HCT116 (cell line): Measurements from ENCODE around the gene FOXP1. TPM values are rescaled to one million over a fixed set of nuclear protein-coding genes. Genes with fewer than 3 reads are reported as not detected.

ENCODE experiments used
- ATAC-seq: fragments of 200-7000 bp; cut with Tn5 transposase; 2 replicates; pipeline ENCODE4 v1.9.1; 2020; ENCODE audit warnings: mild to moderate bottlenecking, moderate library complexity
- BruUV-seq: library from RNA; stranded (reverse); fragments of 400-500 nt; replicated peaks from 2 replicates; lab custom pipeline; 2021; lab: Mats Ljungman, UMichigan
- CTCF ChIA-PET: fragments of 300-600 bp; sonication (Branson Sonifier 250); formaldehyde crosslinking; loops from one replicate; lab custom pipeline; 2021; ENCODE audit warnings: antibody characterized with exemption; lab: Charles Lee
- POLR2A ChIA-PET: fragments of 300-600, 350-600 bp; sonication (Branson Sonifier 250); formaldehyde crosslinking; loops from one replicate; lab custom pipeline; 2021; ENCODE audit warnings: antibody characterized with exemption; lab: Charles Lee
- RAD21 ChIA-PET, 2 experiments: fragments of 300-600 bp; sonication (Branson Sonifier 250); formaldehyde crosslinking; loops; one replicate each; lab custom pipeline; 2023; ENCODE audit warnings: low total read pairs in 2 of 2; ENCODE audit not compliant: uncharacterized antibody in 2 of 2, unreplicated experiment in 2 of 2, low non-redundant PET in 1 of 2; lab: Charles Lee
- DNase-seq: peaks from one replicate; pipeline ENCODE4 v3.0.0-alpha.2; 2010; ENCODE audit warnings: low read depth, low spot score
- H2AFZ ChIP-seq: fragments of 200-600 bp; shearing (Covaris generic), sonication (generic); 2 replicates; pipeline ENCODE4 v1.6.1; 2017; ENCODE audit warnings: low read depth, mixed run types, mixed read lengths, antibody characterized with exemption, low read length; ENCODE audit not compliant: poor library complexity, severe bottlenecking
- H3K27ac ChIP-seq: 2 replicates; pipeline ENCODE4 v1.5.1; 2012; ENCODE audit warnings: low read depth, low read length
- H3K27me3 ChIP-seq: fragments of 200-600 bp; sonication (generic); 2 replicates; pipeline ENCODE4 v1.6.1; 2016; ENCODE audit warnings: mixed run types, low read length, mixed read lengths; ENCODE audit not compliant: insufficient read depth
- H3K36me3 ChIP-seq, 2 experiments: fragments of 200-500 bp in 1 of 2; fragments of 200-600 bp in 1 of 2; sonication (Bioruptor generic) in 1 of 2; sonication (generic) in 1 of 2; 2 replicates each; pipeline versions ENCODE4 v1.5.1 to v1.6.1; 2014 to 2016; ENCODE audit warnings: low read length in 2 of 2, inconsistent platforms in 1 of 2, mixed read lengths in 1 of 2, mixed run types in 1 of 2; ENCODE audit not compliant: insufficient read depth in 2 of 2, control insufficient read depth in 1 of 2
- H3K4me1 ChIP-seq, 2 experiments: fragments of 200-600 bp in 1 of 2; sonication (generic) in 1 of 2; 2 replicates each; pipeline versions ENCODE4 v1.5.1 to v1.6.1; 2012 to 2017; ENCODE audit warnings: low read length in 2 of 2, inconsistent platforms in 1 of 2, mild to moderate bottlenecking in 1 of 2, mixed read lengths in 1 of 2, mixed run types in 1 of 2, moderate library complexity in 1 of 2; ENCODE audit not compliant: insufficient read depth in 2 of 2, control insufficient read depth in 1 of 2
- H3K4me2 ChIP-seq: fragments of 200-600 bp; sonication (generic); 2 replicates; pipeline ENCODE4 v1.6.1; 2017; ENCODE audit warnings: mixed run types, low read length, mixed read lengths
- H3K4me3 ChIP-seq, 2 experiments: fragments of 200-600 bp in 1 of 2; sonication (generic) in 1 of 2; replicated peaks in 1 of 2; 2 replicates each; pipeline ENCODE4 v1.5.1; 2011 to 2016; ENCODE audit warnings: low read length in 2 of 2, control low read depth in 1 of 2, low read depth in 1 of 2, mild to moderate bottlenecking in 1 of 2, mixed read lengths in 1 of 2, mixed run types in 1 of 2
- H3K79me2 ChIP-seq: fragments of 200-600 bp; sonication (generic); 2 replicates; pipeline ENCODE4 v1.6.1; 2017; ENCODE audit warnings: mild to moderate bottlenecking, mixed run types, low read length, moderate library complexity, mixed read lengths; ENCODE audit not compliant: insufficient read depth
- H3K9ac ChIP-seq: fragments of 200-600 bp; sonication (generic); 2 replicates; pipeline ENCODE4 v1.6.1; 2016; ENCODE audit warnings: low read length, mixed read lengths
- H3K9me2 ChIP-seq: fragments of 200-600 bp; sonication (generic), shearing (Covaris generic); 2 replicates; pipeline ENCODE4 v1.6.1; 2017; ENCODE audit warnings: mixed run types, mild to moderate bottlenecking, moderate library complexity; ENCODE audit not compliant: insufficient read depth
- H3K9me3 ChIP-seq, 2 experiments: fragments of 200-500 bp in 1 of 2; fragments of 200-600 bp in 1 of 2; sonication (Bioruptor generic) in 1 of 2; sonication (generic) in 1 of 2; 2 replicates each; pipeline ENCODE4 v1.6.1; 2014 to 2017; ENCODE audit warnings: low read length in 2 of 2, mixed read lengths in 2 of 2, inconsistent platforms in 1 of 2, low read depth in 1 of 2, mild to moderate bottlenecking in 1 of 2, mixed run types in 1 of 2, moderate library complexity in 1 of 2; ENCODE audit not compliant: control insufficient read depth in 1 of 2, insufficient read depth in 1 of 2
- H4K20me1 ChIP-seq: fragments of 200-600 bp; sonication (generic), shearing (Covaris generic); 2 replicates; pipeline ENCODE4 v1.6.1; 2017; ENCODE audit warnings: mixed run types, mild to moderate bottlenecking, moderate library complexity; ENCODE audit not compliant: insufficient read depth
- CEBPB ChIP-seq: IDR thresholded peaks from 2 replicates; pipeline ENCODE4 v1.6.1; 2012; ENCODE audit warnings: low read depth
- EZH2 ChIP-seq: fragments of 200-600 bp; sonication (generic); IDR thresholded peaks from 2 replicates; pipeline ENCODE4 v1.6.1; 2017; ENCODE audit warnings: antibody characterized with exemption, mixed run types
- JUND ChIP-seq: IDR thresholded peaks from 2 replicates; pipeline ENCODE4 v1.6.1; 2012
- POLR2AphosphoS5 ChIP-seq: IDR thresholded peaks from 2 replicates; pipeline ENCODE4 v1.6.1; 2011; ENCODE audit warnings: mild to moderate bottlenecking, low read depth, low read length, moderate library complexity
- SIN3A ChIP-seq: IDR thresholded peaks from 2 replicates; pipeline ENCODE4 v1.6.1; 2012; ENCODE audit warnings: low read depth
- ZNF274 ChIP-seq: fragments of 200-500 bp; sonication (Bioruptor generic); IDR thresholded peaks from 2 replicates; pipeline ENCODE4 v1.6.1; 2014; ENCODE audit warnings: mild to moderate bottlenecking, low read depth, low read length, inconsistent platforms
- intact Hi-C: fragments of 100-400 bp; cut with micrococcal nuclease; formaldehyde crosslinking; loops from 2 replicates; pipeline ENCODE4 v1.10.0; 2022
- total RNA-seq: library from RNA; stranded (reverse); gene quantifications from one replicate; pipeline ENCODE4 v1.2.1, GENCODE V29; 2021; ENCODE audit not compliant: unreplicated experiment
- TF ChIP-seq, protein P1 (sequence below): IDR thresholded peaks from 2 replicates; pipeline ENCODE4 v1.6.1; 2012; ENCODE audit warnings: low read depth
- TF ChIP-seq, protein P2 (sequence below): IDR thresholded peaks from 2 replicates; pipeline ENCODE4 v1.6.1; 2012

Gene FOXP1
- total RNA-seq, 1 experiment from 2014 or later: 11.4 TPM

- ChIA-PET POLR2A (no interaction called here), RAD21 (no interaction called here), CTCF (no interaction called here)
- intact Hi-C loops: no loop called here
- Histone ChIP-seq H3K4me2 (no peak overlapping the region), H3K27me3 (no peaks in the 10 kb centered on the region), H3K9me2 (no peaks in the 10 kb centered on the region), H3K4me3 (no peak overlapping the region), H3K79me2 (no peaks in the 10 kb centered on the region), H2AFZ (no peak overlapping the region), H3K4me1 (no peaks in the 10 kb centered on the region), H3K36me3 (no peaks in the 10 kb centered on the region), H3K9ac (no peak overlapping the region), H3K9me3 (no peaks in the 10 kb centered on the region), H4K20me1 (no peaks in the 10 kb centered on the region), H3K27ac (no peak overlapping the region)
- DNase-seq (no peak), ATAC-seq (no peak)
- TF ChIP-seq, protein P1, sequence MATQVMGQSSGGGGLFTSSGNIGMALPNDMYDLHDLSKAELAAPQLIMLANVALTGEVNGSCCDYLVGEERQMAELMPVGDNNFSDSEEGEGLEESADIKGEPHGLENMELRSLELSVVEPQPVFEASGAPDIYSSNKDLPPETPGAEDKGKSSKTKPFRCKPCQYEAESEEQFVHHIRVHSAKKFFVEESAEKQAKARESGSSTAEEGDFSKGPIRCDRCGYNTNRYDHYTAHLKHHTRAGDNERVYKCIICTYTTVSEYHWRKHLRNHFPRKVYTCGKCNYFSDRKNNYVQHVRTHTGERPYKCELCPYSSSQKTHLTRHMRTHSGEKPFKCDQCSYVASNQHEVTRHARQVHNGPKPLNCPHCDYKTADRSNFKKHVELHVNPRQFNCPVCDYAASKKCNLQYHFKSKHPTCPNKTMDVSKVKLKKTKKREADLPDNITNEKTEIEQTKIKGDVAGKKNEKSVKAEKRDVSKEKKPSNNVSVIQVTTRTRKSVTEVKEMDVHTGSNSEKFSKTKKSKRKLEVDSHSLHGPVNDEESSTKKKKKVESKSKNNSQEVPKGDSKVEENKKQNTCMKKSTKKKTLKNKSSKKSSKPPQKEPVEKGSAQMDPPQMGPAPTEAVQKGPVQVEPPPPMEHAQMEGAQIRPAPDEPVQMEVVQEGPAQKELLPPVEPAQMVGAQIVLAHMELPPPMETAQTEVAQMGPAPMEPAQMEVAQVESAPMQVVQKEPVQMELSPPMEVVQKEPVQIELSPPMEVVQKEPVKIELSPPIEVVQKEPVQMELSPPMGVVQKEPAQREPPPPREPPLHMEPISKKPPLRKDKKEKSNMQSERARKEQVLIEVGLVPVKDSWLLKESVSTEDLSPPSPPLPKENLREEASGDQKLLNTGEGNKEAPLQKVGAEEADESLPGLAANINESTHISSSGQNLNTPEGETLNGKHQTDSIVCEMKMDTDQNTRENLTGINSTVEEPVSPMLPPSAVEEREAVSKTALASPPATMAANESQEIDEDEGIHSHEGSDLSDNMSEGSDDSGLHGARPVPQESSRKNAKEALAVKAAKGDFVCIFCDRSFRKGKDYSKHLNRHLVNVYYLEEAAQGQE: no peak
- no peak for TF ChIP-seq JUND
- no peak for TF ChIP-seq EZH2
- no peak for TF ChIP-seq ZNF274
- no peak for TF ChIP-seq SIN3A
- TF ChIP-seq, protein P2, sequence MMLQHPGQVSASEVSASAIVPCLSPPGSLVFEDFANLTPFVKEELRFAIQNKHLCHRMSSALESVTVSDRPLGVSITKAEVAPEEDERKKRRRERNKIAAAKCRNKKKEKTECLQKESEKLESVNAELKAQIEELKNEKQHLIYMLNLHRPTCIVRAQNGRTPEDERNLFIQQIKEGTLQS: no peak
- TF ChIP-seq POLR2AphosphoS5: no peak
- TF ChIP-seq CEBPB: no peak
- no TSS peak for BruUV-seq
Observed at GRCh38 chr3:71400986-71401451, 182.5 kb downstream of the FOXP1 start.
